GM21529 (cell line): ENCODE results near the gene LCP1.

Experiments
- ATAC-seq: cut with Tn5 transposase; IDR thresholded peaks from one replicate; pipeline ENCODE4 v1.9.1; 2021; ENCODE audit not compliant: unreplicated experiment

The LCP1 gene

DNA sequence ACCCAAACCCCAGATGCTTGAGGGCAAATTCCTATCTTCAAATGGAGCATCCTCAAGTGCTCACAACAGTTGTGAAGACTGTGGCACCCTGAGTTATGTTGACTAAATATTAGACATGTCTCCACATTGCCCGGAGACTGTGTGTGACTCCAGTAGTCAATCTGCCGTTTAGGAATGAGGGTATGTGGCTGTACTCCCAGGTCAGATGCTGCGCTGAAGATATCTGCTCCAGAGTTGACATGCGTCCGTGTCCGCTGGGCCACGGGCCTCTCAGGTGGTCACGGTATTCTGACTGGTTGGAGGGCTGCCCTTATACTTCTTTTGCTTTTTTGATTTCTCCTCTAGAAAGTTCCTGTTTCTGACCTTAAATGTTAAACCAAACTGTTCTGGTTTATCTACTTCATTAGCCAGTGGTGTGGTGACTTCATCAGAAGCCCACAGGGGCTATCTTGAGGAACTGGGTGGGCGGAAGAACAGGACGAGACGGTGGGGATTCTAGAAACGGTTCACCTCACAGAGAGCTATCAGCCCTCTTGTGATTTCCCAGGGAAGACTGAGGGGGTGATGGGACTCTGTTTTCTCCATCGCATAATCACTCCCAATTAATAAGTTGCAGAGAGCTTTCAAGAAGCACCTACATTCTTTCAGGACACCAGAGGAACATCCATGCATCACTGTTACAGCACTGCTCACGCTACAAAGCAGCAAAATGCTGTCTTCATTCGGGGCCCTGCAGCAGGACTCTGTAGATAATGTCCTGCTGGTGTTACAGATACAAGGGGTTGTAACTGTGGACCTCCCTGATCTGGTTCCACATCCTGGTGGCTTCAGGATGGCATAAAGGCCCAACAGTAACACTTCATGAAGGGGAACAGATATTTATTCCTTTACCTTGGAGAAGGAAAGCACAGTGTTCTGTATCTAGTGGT is 1.3 kb upstream of the LCP1 start:
- no peak for ATAC-seq

- ATAC-seq = peak; percentile 11
Measured at GRCh38 chr13:46182491-46182877, 507 bp upstream of the LCP1 start.

DNA sequence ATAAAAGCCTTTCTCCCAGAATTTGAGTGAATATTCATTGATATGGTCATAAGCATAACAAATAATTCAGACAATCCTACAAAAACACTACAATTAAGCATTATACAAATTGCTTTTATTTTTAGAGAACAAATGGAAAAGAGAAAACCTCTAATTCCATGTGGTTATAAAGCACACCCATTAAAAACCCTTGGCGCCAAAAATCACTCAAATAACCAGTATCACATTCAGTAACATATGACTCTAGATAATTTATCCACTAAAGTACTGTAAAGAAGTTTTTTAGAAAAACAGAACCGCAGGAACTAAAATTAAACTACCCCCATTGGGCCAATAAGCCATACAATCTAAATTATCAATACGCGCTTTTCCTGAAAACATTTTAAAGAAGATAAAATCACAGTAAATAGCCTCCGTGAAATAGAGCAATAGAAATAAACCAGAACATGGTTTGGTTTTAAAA is 569 bp downstream of the LCP1 start:
- ATAC-seq = no peak

GRCh38 chr13:46179969-46180763 is 1.8 kb downstream of the LCP1 start:
- ATAC-seq = no peak

DNA sequence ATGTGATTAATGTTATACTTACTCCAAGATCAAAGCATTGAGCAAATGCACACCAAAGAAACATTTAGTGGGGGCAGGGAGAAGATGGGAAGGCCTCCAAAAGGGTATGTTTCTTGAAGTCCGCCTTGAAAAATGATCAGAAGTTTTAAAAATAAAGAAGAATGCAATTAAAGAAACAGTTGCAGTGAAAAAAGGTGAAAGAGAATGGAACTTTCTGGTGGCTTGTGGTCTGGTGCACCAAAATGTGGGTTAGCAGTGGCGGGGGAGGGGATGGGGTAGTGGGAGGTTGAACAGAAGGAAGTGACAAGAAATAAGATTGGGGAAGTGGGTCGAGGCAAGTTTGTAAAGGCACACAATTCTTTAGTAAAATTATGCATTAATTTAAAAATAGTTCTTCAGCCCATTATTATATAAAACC is 2.5 kb downstream of the LCP1 start:
- ATAC-seq = no peak

GRCh38 chr13:46178821-46179220 is 3.2 kb downstream of the LCP1 start:
- ATAC-seq = no peak

DNA sequence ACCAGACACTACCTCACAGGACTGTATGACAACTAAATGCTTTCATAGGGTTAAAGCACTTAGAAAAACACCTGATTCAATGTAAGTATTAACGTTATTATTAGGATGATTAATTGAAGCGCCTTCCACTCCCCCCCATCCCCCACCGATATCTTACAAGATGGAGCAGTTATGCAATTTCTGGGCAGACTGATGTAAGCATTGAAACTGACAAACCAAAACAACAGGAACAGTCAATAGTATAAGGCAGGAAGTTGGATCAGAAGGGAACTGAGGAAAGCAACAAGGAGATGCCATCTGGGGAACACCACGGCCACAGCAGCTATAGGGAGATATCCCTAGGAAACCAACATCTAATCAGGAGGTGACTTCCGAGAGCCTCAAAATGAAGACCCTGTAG is 3.8 kb downstream of the LCP1 start:
- no peak for ATAC-seq

DNA sequence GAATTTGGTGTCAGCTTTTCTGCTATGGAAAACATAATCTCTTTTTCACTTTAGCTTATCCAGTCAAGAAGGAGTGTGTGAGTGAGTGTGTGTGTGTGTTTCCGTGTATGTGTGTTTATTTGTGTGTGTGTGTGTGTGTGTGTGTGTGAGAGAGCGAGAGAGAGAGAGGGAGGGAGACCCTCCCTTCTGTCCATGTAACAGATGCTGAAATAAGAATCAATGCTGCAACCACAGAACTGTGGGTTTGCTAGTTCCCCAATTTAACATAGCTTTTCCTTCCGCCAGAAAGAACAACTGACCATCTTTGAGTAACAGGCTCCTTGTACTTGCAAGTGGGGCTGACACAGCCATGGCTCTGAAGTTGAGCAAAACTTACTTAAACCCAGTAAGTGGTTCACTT is 5.2 kb downstream of the LCP1 start:
- peak; percentile 38 for ATAC-seq

- ATAC-seq = peak; percentile 34
Measured at GRCh38 chr13:46173656-46174055, 8.3 kb downstream of the LCP1 start.

- ATAC-seq = peak; percentile 30
Measured at GRCh38 chr13:46172531-46172991, 9.4 kb downstream of the LCP1 start.

DNA sequence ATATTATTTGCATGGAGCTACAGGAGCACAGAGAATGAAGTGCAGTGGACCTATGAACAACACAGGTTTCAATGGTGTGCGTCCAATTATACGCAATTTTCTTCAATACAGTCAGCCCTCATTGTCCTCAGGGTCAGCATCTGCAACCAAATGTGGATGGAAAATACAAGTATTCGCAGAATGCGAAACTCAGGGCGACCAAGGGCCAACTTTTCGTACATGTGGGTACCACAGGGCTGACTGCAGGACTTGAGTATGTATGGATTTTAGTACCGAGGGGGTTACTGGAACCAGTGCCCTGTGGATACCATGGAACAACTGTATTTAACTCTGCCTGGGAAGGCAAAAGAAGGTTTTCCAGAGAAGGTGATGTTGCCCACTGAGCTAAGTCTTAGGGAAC is 10.2 kb downstream of the LCP1 start:
- no peak for ATAC-seq

DNA sequence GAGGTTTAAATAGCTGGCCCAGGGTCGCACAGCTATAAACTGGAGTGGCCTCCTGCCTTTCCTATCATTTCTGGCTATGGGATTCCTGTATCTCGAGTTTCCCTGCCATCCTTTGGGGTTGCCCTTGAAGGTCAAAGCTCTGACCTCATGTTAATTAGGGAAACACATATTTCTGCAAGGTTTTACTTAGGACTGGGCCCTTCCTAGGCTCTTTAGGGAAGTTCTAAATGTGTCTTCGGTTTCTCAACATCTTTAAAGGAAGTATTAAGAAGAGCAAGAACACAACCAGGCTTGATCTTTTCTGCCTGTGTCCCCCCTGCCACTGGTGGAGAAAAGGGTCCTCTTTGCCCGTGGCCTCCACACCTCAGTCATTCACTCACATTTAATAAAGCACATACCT is 10.8 kb downstream of the LCP1 start:
- no peak for ATAC-seq

- no peak for ATAC-seq
Measured at GRCh38 chr13:46170687-46171086, 11.3 kb downstream of the LCP1 start.

GRCh38 chr13:46170268-46170667 is 11.7 kb downstream of the LCP1 start:
- ATAC-seq = no peak

GRCh38 chr13:46169758-46170157 is 12.2 kb downstream of the LCP1 start:
- no peak for ATAC-seq

- ATAC-seq = no peak
Measured at GRCh38 chr13:46168783-46169182, 13.2 kb downstream of the LCP1 start.

DNA sequence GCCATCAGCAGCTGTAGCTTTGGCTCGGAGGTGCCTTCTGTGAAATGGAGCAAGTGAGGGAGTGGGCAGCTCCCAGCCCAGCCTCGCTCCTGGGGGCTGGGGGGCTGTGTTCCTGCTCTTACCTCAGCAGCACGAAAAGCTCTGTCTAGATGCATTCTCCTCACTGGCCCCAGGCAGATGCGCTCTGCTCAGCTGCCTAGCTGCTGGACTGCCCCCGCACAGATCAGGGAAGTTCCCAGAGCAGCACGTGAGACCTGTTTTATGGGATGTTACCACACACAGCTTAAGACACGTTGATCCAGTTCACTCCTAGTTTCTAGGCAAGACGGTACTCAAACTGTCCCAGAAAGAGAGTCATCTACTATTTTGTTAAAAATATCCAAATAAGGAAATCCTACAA is 13.6 kb downstream of the LCP1 start:
- ATAC-seq = peak; percentile 36

DNA sequence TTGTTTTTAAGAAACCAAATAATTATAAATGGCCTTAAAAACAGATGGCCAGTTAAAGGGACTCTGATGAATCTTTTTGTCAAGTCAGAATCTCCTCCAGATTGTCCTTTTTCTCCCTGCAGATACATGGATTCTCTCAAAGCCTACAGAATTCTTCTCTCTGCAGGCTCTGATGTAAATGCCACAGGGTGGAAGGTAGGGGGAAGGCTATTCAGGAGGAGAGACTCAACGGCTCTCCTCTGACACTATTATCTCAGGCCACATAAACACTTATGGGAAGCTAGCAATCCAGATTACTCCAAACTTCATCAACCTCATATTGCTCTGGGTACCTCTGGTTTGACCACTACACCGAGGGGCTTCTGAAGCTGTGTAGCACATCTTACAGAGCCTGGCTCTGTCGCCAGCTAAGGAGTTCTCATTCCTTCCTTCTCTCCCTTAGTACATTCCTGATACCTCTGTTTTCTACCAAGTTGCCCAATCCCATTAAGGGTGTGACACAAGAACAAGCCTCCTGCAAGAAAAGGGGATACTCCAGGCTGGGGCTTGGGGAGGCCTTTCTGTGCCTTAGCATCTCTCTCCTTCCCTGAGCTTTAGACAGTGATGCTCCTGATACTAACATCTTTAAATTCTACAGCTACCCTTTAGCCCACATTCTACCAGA is 14.9 kb downstream of the LCP1 start:
- no peak for ATAC-seq

DNA sequence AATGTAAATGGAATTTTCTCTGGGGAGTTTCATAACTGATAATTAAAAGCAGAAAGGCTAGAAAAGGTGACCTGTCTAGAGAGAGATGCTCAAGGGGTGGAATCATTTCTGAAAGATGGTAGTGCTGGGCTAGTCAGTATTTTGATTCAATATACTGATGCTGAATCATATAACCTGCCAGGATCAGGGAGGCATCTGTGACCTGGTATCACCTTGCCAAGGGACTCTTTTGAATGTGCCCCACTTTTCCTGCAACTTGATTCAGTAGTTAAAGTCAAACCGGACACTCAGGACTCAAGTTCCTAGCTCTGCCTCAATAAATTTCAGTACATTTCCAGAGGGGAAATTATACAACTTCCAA is 15.8 kb downstream of the LCP1 start:
- ATAC-seq = no peak

DNA sequence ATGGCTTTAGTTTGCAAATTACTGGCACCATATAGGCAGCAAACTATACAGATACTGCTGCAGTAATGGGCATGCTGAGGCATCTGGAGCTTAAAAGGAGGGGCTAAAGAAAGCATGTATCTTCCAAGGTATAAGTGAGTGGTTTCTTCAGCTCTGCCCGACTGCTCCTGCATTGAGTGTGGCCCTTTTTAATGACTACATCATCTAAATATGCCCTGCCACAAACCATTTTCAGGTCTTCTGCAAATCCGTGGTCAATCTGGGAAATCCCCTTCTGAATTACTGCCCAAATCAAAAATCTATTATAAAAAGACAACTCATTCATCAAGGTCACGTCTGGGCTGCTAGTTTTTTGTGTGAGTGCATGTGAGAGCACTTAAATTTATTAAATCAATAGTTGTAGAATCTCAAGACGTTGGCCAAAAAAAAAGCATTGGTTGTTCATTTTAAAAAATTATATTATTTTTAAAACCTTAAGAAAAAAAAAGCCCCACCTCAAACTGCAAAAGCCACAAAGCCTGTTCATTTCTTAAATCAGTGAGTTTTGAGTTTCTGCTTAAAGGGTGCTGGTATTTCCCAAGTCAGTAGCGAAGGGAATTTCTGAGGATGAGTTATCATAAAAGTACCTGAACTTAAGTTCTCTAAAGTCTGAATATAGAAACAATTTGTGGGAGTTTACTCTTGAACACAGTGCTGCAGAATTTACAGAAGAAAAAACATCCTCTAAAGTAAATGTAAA is 16.3 kb downstream of the LCP1 start:
- peak; percentile 38 for ATAC-seq

- ATAC-seq = no peak
Measured at GRCh38 chr13:46164661-46165060, 17.3 kb downstream of the LCP1 start.
